22Rv1 (cell line): Measurements from ENCODE around the gene AGPAT4.

ENCODE experiments used
- CTCF ChIP-seq: fragments of 450-650 bp; IDR thresholded peaks from 2 replicates; pipeline ENCODE4 v1.5.1; 2017; ENCODE audit warnings: mild to moderate bottlenecking
- ZFX ChIP-seq: fragments of 450-650 bp; IDR thresholded peaks from 2 replicates; pipeline ENCODE4 v1.6.1; 2017; ENCODE audit warnings: antibody characterized with exemption, borderline replicate concordance

DNA sequence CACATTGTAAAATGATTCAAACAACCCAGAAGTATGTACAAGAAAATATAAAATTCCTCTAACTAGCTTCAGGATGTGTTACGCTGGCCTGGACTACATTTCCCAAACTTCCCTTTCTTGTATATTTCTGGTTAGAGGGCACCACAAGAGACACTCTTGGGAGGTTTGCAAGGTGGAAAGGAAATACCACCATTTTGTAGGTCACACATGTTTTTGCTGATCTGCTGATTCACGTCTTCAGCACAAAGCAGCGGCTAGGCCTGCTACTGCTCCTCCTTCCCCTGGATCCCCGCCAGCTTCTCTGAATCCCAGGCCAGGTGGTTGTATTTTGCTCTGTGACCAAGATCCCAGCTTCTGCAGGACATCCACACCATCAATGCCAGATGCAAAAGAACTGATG, 104.2 kb downstream of the AGPAT4 start:
- no peak for TF ChIP-seq CTCF
- no peak for TF ChIP-seq ZFX
